Hepatocyte (in vitro differentiated cells): ENCODE data around the gene ENDOD1.

Experiments used
- EZH2 ChIP-seq: fragments of 200-600 bp; sonication (generic); IDR thresholded peaks from 2 replicates; pipeline ENCODE4 v1.6.1; 2016; ENCODE audit warnings: antibody characterized with exemption, mild to moderate bottlenecking, borderline replicate concordance
- TF ChIP-seq, protein P1 (sequence below): fragments of 200-600 bp; sonication (generic); IDR thresholded peaks from 2 replicates; pipeline ENCODE4 v1.5.1; 2016; ENCODE audit warnings: antibody characterized with exemption, mild to moderate bottlenecking; ENCODE audit not compliant: poor library complexity

GRCh38 chr11:95150956-95151684 lies 61.5 kb downstream of the ENDOD1 start:
- no peak for TF ChIP-seq EZH2
- TF ChIP-seq, protein P1, sequence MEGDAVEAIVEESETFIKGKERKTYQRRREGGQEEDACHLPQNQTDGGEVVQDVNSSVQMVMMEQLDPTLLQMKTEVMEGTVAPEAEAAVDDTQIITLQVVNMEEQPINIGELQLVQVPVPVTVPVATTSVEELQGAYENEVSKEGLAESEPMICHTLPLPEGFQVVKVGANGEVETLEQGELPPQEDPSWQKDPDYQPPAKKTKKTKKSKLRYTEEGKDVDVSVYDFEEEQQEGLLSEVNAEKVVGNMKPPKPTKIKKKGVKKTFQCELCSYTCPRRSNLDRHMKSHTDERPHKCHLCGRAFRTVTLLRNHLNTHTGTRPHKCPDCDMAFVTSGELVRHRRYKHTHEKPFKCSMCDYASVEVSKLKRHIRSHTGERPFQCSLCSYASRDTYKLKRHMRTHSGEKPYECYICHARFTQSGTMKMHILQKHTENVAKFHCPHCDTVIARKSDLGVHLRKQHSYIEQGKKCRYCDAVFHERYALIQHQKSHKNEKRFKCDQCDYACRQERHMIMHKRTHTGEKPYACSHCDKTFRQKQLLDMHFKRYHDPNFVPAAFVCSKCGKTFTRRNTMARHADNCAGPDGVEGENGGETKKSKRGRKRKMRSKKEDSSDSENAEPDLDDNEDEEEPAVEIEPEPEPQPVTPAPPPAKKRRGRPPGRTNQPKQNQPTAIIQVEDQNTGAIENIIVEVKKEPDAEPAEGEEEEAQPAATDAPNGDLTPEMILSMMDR: peak; percentile 87
